HCT116 (cell line): ENCODE measurements around the gene LUC7L. TPM values are rescaled to one million over a fixed set of nuclear protein-coding genes. Genes with fewer than 3 reads are reported as not detected.
A peak's percentile ranks its signal among the peaks of the same experiment; 100 is the strongest.

ENCODE experiments used
- ATAC-seq: fragments of 200-7000 bp; cut with Tn5 transposase; 2 replicates; pipeline ENCODE4 v1.9.1; 2020; ENCODE audit warnings: mild to moderate bottlenecking, moderate library complexity
- BruUV-seq: library from RNA; stranded (reverse); fragments of 400-500 nt; replicated peaks from 2 replicates; lab custom pipeline; 2021; lab: Mats Ljungman, UMichigan
- CTCF ChIA-PET: fragments of 300-600 bp; sonication (Branson Sonifier 250); formaldehyde crosslinking; loops from one replicate; lab custom pipeline; 2021; ENCODE audit warnings: antibody characterized with exemption; lab: Charles Lee
- POLR2A ChIA-PET: fragments of 300-600, 350-600 bp; sonication (Branson Sonifier 250); formaldehyde crosslinking; loops from one replicate; lab custom pipeline; 2021; ENCODE audit warnings: antibody characterized with exemption; lab: Charles Lee
- RAD21 ChIA-PET, 2 experiments: fragments of 300-600 bp; sonication (Branson Sonifier 250); formaldehyde crosslinking; loops; one replicate each; lab custom pipeline; 2023; ENCODE audit warnings: low total read pairs in 2 of 2; ENCODE audit not compliant: uncharacterized antibody in 2 of 2, unreplicated experiment in 2 of 2, low non-redundant PET in 1 of 2; lab: Charles Lee
- DNase-seq: peaks from one replicate; pipeline ENCODE4 v3.0.0-alpha.2; 2010; ENCODE audit warnings: low read depth, low spot score
- H2AFZ ChIP-seq: fragments of 200-600 bp; shearing (Covaris generic), sonication (generic); 2 replicates; pipeline ENCODE4 v1.6.1; 2017; ENCODE audit warnings: low read depth, mixed run types, mixed read lengths, antibody characterized with exemption, low read length; ENCODE audit not compliant: poor library complexity, severe bottlenecking
- H3K27ac ChIP-seq: 2 replicates; pipeline ENCODE4 v1.5.1; 2012; ENCODE audit warnings: low read depth, low read length
- H3K27me3 ChIP-seq: fragments of 200-600 bp; sonication (generic); 2 replicates; pipeline ENCODE4 v1.6.1; 2016; ENCODE audit warnings: mixed run types, low read length, mixed read lengths; ENCODE audit not compliant: insufficient read depth
- H3K36me3 ChIP-seq, 2 experiments: fragments of 200-500 bp in 1 of 2; fragments of 200-600 bp in 1 of 2; sonication (Bioruptor generic) in 1 of 2; sonication (generic) in 1 of 2; 2 replicates each; pipeline versions ENCODE4 v1.5.1 to v1.6.1; 2014 to 2016; ENCODE audit warnings: low read length in 2 of 2, inconsistent platforms in 1 of 2, mixed read lengths in 1 of 2, mixed run types in 1 of 2; ENCODE audit not compliant: insufficient read depth in 2 of 2, control insufficient read depth in 1 of 2
- H3K4me1 ChIP-seq, 2 experiments: fragments of 200-600 bp in 1 of 2; sonication (generic) in 1 of 2; 2 replicates each; pipeline versions ENCODE4 v1.5.1 to v1.6.1; 2012 to 2017; ENCODE audit warnings: low read length in 2 of 2, inconsistent platforms in 1 of 2, mild to moderate bottlenecking in 1 of 2, mixed read lengths in 1 of 2, mixed run types in 1 of 2, moderate library complexity in 1 of 2; ENCODE audit not compliant: insufficient read depth in 2 of 2, control insufficient read depth in 1 of 2
- H3K4me2 ChIP-seq: fragments of 200-600 bp; sonication (generic); 2 replicates; pipeline ENCODE4 v1.6.1; 2017; ENCODE audit warnings: mixed run types, low read length, mixed read lengths
- H3K4me3 ChIP-seq, 2 experiments: fragments of 200-600 bp in 1 of 2; sonication (generic) in 1 of 2; replicated peaks in 1 of 2; 2 replicates each; pipeline ENCODE4 v1.5.1; 2011 to 2016; ENCODE audit warnings: low read length in 2 of 2, control low read depth in 1 of 2, low read depth in 1 of 2, mild to moderate bottlenecking in 1 of 2, mixed read lengths in 1 of 2, mixed run types in 1 of 2
- H3K79me2 ChIP-seq: fragments of 200-600 bp; sonication (generic); 2 replicates; pipeline ENCODE4 v1.6.1; 2017; ENCODE audit warnings: mild to moderate bottlenecking, mixed run types, low read length, moderate library complexity, mixed read lengths; ENCODE audit not compliant: insufficient read depth
- H3K9ac ChIP-seq: fragments of 200-600 bp; sonication (generic); 2 replicates; pipeline ENCODE4 v1.6.1; 2016; ENCODE audit warnings: low read length, mixed read lengths
- H3K9me2 ChIP-seq: fragments of 200-600 bp; sonication (generic), shearing (Covaris generic); 2 replicates; pipeline ENCODE4 v1.6.1; 2017; ENCODE audit warnings: mixed run types, mild to moderate bottlenecking, moderate library complexity; ENCODE audit not compliant: insufficient read depth
- H3K9me3 ChIP-seq, 2 experiments: fragments of 200-500 bp in 1 of 2; fragments of 200-600 bp in 1 of 2; sonication (Bioruptor generic) in 1 of 2; sonication (generic) in 1 of 2; 2 replicates each; pipeline ENCODE4 v1.6.1; 2014 to 2017; ENCODE audit warnings: low read length in 2 of 2, mixed read lengths in 2 of 2, inconsistent platforms in 1 of 2, low read depth in 1 of 2, mild to moderate bottlenecking in 1 of 2, mixed run types in 1 of 2, moderate library complexity in 1 of 2; ENCODE audit not compliant: control insufficient read depth in 1 of 2, insufficient read depth in 1 of 2
- H4K20me1 ChIP-seq: fragments of 200-600 bp; sonication (generic), shearing (Covaris generic); 2 replicates; pipeline ENCODE4 v1.6.1; 2017; ENCODE audit warnings: mixed run types, mild to moderate bottlenecking, moderate library complexity; ENCODE audit not compliant: insufficient read depth
- CEBPB ChIP-seq: IDR thresholded peaks from 2 replicates; pipeline ENCODE4 v1.6.1; 2012; ENCODE audit warnings: low read depth
- EGR1 ChIP-seq: IDR thresholded peaks from 2 replicates; pipeline ENCODE4 v1.6.1; 2012; ENCODE audit warnings: low read depth
- ELF1 ChIP-seq: IDR thresholded peaks from 2 replicates; pipeline ENCODE4 v1.6.1; 2012; ENCODE audit warnings: low read depth, borderline replicate concordance
- EZH2 ChIP-seq: fragments of 200-600 bp; sonication (generic); IDR thresholded peaks from 2 replicates; pipeline ENCODE4 v1.6.1; 2017; ENCODE audit warnings: antibody characterized with exemption, mixed run types
- EZH2phosphoT487 ChIP-seq: fragments of 200-600 bp; IDR thresholded peaks from 2 replicates; pipeline ENCODE4 v1.6.1; 2018; ENCODE audit warnings: antibody characterized with exemption, borderline replicate concordance
- FOSL1 ChIP-seq: IDR thresholded peaks from 2 replicates; pipeline ENCODE4 v1.6.1; 2012; ENCODE audit warnings: low read depth
- JUND ChIP-seq: IDR thresholded peaks from 2 replicates; pipeline ENCODE4 v1.6.1; 2012
- POLR2AphosphoS5 ChIP-seq: IDR thresholded peaks from 2 replicates; pipeline ENCODE4 v1.6.1; 2011; ENCODE audit warnings: mild to moderate bottlenecking, low read depth, low read length, moderate library complexity
- RAD21 ChIP-seq: IDR thresholded peaks from 2 replicates; pipeline ENCODE4 v1.6.1; 2012; ENCODE audit warnings: low read depth, mild to moderate bottlenecking
- SIN3A ChIP-seq: IDR thresholded peaks from 2 replicates; pipeline ENCODE4 v1.6.1; 2012; ENCODE audit warnings: low read depth
- SP1 ChIP-seq: IDR thresholded peaks from 2 replicates; pipeline ENCODE4 v1.6.1; 2012; ENCODE audit warnings: low read depth
- SRF ChIP-seq: IDR thresholded peaks from 2 replicates; pipeline ENCODE4 v1.6.1; 2012; ENCODE audit warnings: low read depth
- YY1 ChIP-seq: IDR thresholded peaks from 2 replicates; pipeline ENCODE4 v1.6.1; 2011; ENCODE audit warnings: low read length, low read depth, moderate library complexity, mild to moderate bottlenecking; ENCODE audit not compliant: insufficient replicate concordance; ENCODE audit errors: extremely low read depth
- ZFX ChIP-seq: fragments of 450-650 bp; IDR thresholded peaks from 2 replicates; pipeline ENCODE4 v1.6.1; 2017
- ZNF274 ChIP-seq: fragments of 200-500 bp; sonication (Bioruptor generic); IDR thresholded peaks from 2 replicates; pipeline ENCODE4 v1.6.1; 2014; ENCODE audit warnings: mild to moderate bottlenecking, low read depth, low read length, inconsistent platforms
- intact Hi-C: fragments of 100-400 bp; cut with micrococcal nuclease; formaldehyde crosslinking; loops from 2 replicates; pipeline ENCODE4 v1.10.0; 2022
- total RNA-seq: library from RNA; stranded (reverse); gene quantifications from one replicate; pipeline ENCODE4 v1.2.1, GENCODE V29; 2021; ENCODE audit not compliant: unreplicated experiment
- TF ChIP-seq, protein P1 (sequence below): IDR thresholded peaks from 2 replicates; pipeline ENCODE4 v1.6.1; 2012
- TF ChIP-seq, protein P2 (sequence below): IDR thresholded peaks from 2 replicates; pipeline ENCODE4 v1.6.1; 2011; ENCODE audit warnings: mild to moderate bottlenecking, low read length, moderate library complexity; ENCODE audit not compliant: insufficient replicate concordance; ENCODE audit errors: extremely low read depth

Gene LUC7L
- total RNA-seq, 1 experiment from 2014 or later = 50.5 TPM

DNA sequence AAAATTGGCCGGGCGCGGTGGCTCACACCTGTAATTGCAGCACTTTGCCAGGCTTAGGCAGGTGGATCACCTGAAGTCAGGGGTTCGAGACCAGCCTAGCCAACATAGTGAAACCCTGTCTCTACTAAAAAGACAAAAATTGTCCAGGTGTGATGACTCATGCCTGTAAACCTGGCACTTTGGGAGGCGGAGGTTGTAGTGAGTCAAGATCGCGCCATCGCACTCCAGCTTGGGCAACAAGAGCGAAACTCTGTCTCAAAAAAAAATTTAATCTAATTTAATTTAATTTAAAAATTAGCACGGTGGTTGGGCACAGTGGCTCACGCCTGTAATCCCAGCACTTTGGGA lies 50.6 kb downstream of the LUC7L start:
- H3K36me3 ChIP-seq = no peaks in the 10 kb centered on the region
- no peaks in the 10 kb centered on the region for H3K9me3 ChIP-seq
- H3K4me2 ChIP-seq = no peak overlapping the region
- H3K9ac ChIP-seq = no peak overlapping the region
- no peak overlapping the region for H2AFZ ChIP-seq
- no peak for DNase-seq
- BruUV-seq = no TSS peak
- H3K4me3 ChIP-seq = no peak overlapping the region
- 0 out of 2 replicates have a peak, but pooled peaks have one; percentile 21 for TF ChIP-seq FOSL1
- no peak for TF ChIP-seq EGR1
- TF ChIP-seq, all 23 proteins: peak for 1
- H3K9me2 ChIP-seq = no peaks in the 10 kb centered on the region
- no peaks in the 10 kb centered on the region for H3K79me2 ChIP-seq
- no peak for ATAC-seq
- ChIA-PET RAD21 (no interaction called here), POLR2A (no interaction called here), CTCF (interaction anchor here (1.2 kb wide), 1 partner anchor 72 kb away, joined by 4 read pairs; no protein-coding TSS in a partner anchor)
- no peak overlapping the region for H3K27ac ChIP-seq
- H3K27me3 ChIP-seq = no peaks in the 10 kb centered on the region
- peaks cover 0 to 5% of the 10 kb centered on the region in 2 experiments; a peak in 1 of 4 replicates for H3K4me1 ChIP-seq
- no peaks in the 10 kb centered on the region for H4K20me1 ChIP-seq
- intact Hi-C loops = no loop called here

DNA sequence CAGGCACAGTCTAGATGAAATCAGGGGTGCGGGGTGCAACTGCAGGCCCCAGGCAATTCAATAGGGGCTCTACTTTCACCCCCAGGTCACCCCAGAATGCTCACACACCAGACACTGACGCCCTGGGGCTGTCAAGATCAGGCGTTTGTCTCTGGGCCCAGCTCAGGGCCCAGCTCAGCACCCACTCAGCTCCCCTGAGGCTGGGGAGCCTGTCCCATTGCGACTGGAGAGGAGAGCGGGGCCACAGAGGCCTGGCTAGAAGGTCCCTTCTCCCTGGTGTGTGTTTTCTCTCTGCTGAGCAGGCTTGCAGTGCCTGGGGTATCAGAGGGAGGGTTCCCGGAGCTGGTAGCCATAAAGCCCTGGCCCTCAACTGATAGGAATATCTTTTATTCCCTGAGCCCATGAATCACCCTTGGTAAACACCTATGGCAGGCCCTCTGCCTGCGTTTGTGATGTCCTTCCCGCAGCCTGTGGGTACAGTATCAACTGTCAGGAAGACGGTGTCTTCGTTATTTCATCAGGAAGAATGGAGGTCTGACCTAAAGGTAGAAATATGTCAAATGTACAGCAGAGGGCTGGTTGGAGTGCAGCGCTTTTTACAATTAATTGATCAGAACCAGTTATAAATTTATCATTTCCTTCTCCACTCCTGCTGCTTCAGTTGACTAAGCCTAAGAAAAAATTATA lies 51.1 kb downstream of the LUC7L start:
- Histone ChIP-seq H4K20me1 (no peaks in the 10 kb centered on the region), H3K79me2 (no peaks in the 10 kb centered on the region), H3K9me2 (no peaks in the 10 kb centered on the region), H3K4me2 (no peak overlapping the region), H3K4me1 (peaks cover 0 to 5% of the 10 kb centered on the region in 2 experiments; a peak in 1 of 4 replicates), H3K4me3 (no peak overlapping the region), H3K27ac (no peak overlapping the region), H3K27me3 (no peaks in the 10 kb centered on the region), H3K9me3 (no peaks in the 10 kb centered on the region), H3K36me3 (no peaks in the 10 kb centered on the region), H3K9ac (no peak overlapping the region), H2AFZ (no peak overlapping the region)
- ChIA-PET POLR2A (no interaction called here), CTCF (interaction anchor here (1.2 kb wide), 1 partner anchor 71 kb away, joined by 4 read pairs; no protein-coding TSS in a partner anchor), RAD21 (no interaction called here)
- DNase-seq = no peak
- BruUV-seq = no TSS peak
- intact Hi-C loops = no loop called here
- no peak for ATAC-seq
- TF ChIP-seq ZFX = no peak
- TF ChIP-seq ELF1 = no peak
- no peak for TF ChIP-seq EGR1
- no peak for TF ChIP-seq SP1
- TF ChIP-seq ZNF274 = no peak
- no peak for TF ChIP-seq EZH2
- no peak for TF ChIP-seq RAD21
- no peak for TF ChIP-seq FOSL1
- TF ChIP-seq SRF = no peak
- no peak for TF ChIP-seq POLR2AphosphoS5
- TF ChIP-seq, protein P1, sequence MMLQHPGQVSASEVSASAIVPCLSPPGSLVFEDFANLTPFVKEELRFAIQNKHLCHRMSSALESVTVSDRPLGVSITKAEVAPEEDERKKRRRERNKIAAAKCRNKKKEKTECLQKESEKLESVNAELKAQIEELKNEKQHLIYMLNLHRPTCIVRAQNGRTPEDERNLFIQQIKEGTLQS = no peak
- TF ChIP-seq SIN3A = no peak
- no peak for TF ChIP-seq CEBPB
- TF ChIP-seq, protein P2, sequence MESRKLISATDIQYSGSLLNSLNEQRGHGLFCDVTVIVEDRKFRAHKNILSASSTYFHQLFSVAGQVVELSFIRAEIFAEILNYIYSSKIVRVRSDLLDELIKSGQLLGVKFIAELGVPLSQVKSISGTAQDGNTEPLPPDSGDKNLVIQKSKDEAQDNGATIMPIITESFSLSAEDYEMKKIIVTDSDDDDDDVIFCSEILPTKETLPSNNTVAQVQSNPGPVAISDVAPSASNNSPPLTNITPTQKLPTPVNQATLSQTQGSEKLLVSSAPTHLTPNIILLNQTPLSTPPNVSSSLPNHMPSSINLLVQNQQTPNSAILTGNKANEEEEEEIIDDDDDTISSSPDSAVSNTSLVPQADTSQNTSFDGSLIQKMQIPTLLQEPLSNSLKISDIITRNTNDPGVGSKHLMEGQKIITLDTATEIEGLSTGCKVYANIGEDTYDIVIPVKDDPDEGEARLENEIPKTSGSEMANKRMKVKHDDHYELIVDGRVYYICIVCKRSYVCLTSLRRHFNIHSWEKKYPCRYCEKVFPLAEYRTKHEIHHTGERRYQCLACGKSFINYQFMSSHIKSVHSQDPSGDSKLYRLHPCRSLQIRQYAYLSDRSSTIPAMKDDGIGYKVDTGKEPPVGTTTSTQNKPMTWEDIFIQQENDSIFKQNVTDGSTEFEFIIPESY = no peak
- no peak for TF ChIP-seq YY1
- no peak for TF ChIP-seq EZH2phosphoT487
- no peak for TF ChIP-seq JUND
